Measurements from ENCODE around the gene MAPKAP1.

The MAPKAP1 gene

DNA sequence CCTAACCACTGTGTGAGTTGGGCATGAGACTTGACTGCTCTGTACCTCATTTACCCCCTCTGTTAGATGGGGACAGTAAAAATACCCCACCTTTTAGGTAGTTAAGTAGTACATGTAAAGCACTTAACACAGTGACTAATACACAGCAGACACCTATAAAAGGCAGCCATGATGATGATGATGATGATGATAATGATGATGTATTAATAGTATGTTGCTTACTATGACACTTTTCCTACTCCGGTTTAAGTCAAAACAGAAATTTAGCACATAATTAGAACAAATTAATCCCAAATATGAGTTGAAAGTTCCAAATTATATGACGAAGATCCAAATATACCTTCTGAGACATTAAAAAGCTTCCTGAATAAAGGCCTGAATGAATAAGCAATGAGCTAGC, 223.3 kb downstream of the MAPKAP1 start:
- no peak overlapping the region for H3K4me3 ChIP-seq (replicated peaks in 1 of 2; ENCODE audit: low read depth in 2 of 2, low read length in 2 of 2)
- no peak for DNase-seq (ENCODE audit: low read depth in 2 of 2)
- TF ChIP-seq, protein P1, sequence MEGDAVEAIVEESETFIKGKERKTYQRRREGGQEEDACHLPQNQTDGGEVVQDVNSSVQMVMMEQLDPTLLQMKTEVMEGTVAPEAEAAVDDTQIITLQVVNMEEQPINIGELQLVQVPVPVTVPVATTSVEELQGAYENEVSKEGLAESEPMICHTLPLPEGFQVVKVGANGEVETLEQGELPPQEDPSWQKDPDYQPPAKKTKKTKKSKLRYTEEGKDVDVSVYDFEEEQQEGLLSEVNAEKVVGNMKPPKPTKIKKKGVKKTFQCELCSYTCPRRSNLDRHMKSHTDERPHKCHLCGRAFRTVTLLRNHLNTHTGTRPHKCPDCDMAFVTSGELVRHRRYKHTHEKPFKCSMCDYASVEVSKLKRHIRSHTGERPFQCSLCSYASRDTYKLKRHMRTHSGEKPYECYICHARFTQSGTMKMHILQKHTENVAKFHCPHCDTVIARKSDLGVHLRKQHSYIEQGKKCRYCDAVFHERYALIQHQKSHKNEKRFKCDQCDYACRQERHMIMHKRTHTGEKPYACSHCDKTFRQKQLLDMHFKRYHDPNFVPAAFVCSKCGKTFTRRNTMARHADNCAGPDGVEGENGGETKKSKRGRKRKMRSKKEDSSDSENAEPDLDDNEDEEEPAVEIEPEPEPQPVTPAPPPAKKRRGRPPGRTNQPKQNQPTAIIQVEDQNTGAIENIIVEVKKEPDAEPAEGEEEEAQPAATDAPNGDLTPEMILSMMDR (IDR thresholded peaks at IDR 0.05; ENCODE audit: low read depth, low read length), result no peak

GRCh38 chr9:125479846-125480615, 227.0 kb downstream of the MAPKAP1 start:
- TF ChIP-seq, protein P1 (IDR thresholded peaks at IDR 0.05; ENCODE audit: low read depth, low read length), result no peak

DNA sequence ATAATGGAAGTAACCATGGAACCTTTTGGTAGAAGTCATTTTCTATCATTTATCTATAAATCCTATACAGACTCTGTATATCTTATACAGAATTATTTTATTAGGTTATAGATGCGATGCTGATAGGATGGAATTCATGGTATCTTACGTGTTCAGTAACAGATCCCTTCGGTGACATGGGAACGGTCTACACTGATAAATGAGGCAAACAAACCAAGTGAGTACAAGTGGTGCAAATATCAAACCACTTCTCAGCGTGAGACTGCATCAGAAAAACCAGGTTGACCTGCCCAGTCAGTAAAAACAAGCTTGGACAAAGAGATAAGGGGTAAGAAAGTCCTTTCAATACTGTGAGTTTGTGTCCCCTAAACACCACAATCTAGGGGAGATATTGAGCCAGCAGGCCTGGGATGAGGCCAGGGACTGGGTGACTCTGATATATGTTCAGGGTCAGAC, 229.9 kb downstream of the MAPKAP1 start:
- no peak overlapping the region for H3K4me3 ChIP-seq (replicated peaks in 1 of 2; ENCODE audit: low read depth in 2 of 2, low read length in 2 of 2)
- TF ChIP-seq, protein P1 (IDR thresholded peaks at IDR 0.05; ENCODE audit: low read depth, low read length), result no peak
- no peak for DNase-seq (ENCODE audit: low read depth in 2 of 2)

More at GRCh38 chr9:125479846-125480615, 227.0 kb downstream of the MAPKAP1 start:
- no peak for DNase-seq (ENCODE audit: low read depth in 2 of 2)
- H3K4me3 ChIP-seq (replicated peaks in 1 of 2; ENCODE audit: low read depth in 2 of 2, low read length in 2 of 2), result no peak overlapping the region

GRCh38 chr9:125476645-125477044, 230.4 kb downstream of the MAPKAP1 start:
- no peak overlapping the region for H3K4me3 ChIP-seq (replicated peaks in 1 of 2; ENCODE audit: low read depth in 2 of 2, low read length in 2 of 2)
- DNase-seq (ENCODE audit: low read depth in 2 of 2), result no peak
- TF ChIP-seq, protein P1 (IDR thresholded peaks at IDR 0.05; ENCODE audit: low read depth, low read length), result no peak

GRCh38 chr9:125475385-125475784, 231.6 kb downstream of the MAPKAP1 start:
- TF ChIP-seq, protein P1 (IDR thresholded peaks at IDR 0.05; ENCODE audit: low read depth, low read length), result no peak
- H3K4me3 ChIP-seq (replicated peaks in 1 of 2; ENCODE audit: low read depth in 2 of 2, low read length in 2 of 2), result no peak overlapping the region
- no peak for DNase-seq (ENCODE audit: low read depth in 2 of 2)

DNA sequence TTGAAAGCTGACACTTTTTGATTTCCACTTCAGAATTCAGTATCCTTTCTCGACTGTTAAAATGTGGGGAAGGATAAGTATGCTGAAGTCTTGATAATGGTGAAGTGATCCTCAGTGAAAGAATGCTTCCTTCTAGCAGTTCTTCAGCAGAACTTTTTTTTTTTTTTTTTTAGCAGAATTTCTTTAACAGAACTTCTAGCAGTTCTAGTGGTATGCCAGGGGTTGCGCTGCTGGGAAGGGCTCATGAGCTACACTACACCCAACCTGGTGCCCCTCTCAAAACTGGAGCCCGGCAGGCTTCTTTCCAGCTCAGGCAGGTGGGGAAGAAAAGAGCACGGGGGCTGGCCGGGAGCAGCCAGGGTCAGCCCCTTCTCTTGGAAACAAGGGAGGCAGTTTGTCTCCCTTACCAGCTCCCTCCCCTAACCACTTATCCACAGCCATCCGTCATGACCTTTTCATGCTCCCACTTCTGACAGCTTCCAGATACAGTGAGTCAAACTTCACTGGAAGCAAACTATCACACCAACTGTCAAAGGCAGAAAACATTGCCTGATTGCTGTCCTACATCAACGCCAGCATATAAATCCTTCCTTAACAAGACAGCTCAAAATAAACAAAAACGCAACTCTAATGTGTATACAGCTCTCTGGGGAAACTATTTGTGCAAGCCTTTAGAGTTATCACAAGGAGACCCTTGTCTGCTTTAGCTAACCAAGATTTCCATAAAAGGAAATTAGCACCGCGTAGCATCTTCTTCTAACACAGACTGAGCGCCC, 233.9 kb downstream of the MAPKAP1 start:
- peak; percentile 40 to 83 for DNase-seq (ENCODE audit: low read depth in 2 of 2)
- H3K4me3 ChIP-seq (replicated peaks in 1 of 2; ENCODE audit: low read depth in 2 of 2, low read length in 2 of 2), result no peak overlapping the region
- TF ChIP-seq, protein P1 (IDR thresholded peaks at IDR 0.05; ENCODE audit: low read depth, low read length), result peak; percentile 18
